GM18499 (cell line): Measurements from ENCODE around the gene ZNF512.
"Not testable (repeated sequence)": the region's sequence is repeated elsewhere in the genome, so short reads cannot be mapped to it uniquely, and the experiment has no call there.

Experiments used
- ATAC-seq: cut with Tn5 transposase; IDR thresholded peaks from one replicate; pipeline ENCODE4 v1.9.1; 2021; ENCODE audit warnings: moderate number of reproducible peaks; ENCODE audit not compliant: insufficient read depth, unreplicated experiment

ZNF512 gene

GRCh38 chr2:27581417-27582128, 1.3 kb upstream of the ZNF512 start:
- no peak for ATAC-seq

DNA sequence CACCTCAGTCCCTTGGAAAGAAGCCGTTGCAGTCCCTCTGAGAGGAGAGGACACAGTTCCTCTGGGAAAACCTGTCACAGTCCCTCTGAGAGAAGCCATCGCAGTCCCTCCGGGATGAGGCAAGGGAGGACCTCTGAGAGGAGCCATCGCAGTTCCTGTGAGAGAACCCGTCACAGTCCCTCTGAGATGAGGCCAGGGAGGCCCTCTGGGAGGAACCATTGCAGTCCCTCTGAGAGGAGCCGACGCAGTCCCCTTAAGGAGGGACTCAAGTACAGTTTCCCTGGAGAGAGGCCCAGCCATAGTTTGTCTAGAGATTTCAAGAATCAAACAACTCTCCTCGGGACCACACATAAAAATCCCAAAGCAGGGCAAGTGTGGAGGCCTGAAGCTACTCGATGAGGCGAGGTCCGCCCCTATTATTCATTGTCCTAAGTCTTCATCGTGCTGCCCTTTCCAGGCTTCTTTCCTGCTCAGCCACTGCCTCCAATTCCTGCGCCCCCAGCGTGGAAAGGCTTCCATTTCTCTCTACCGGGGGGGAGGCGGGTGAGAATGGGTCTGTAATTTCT, 630 bp upstream of the ZNF512 start:
- no peak for ATAC-seq

DNA sequence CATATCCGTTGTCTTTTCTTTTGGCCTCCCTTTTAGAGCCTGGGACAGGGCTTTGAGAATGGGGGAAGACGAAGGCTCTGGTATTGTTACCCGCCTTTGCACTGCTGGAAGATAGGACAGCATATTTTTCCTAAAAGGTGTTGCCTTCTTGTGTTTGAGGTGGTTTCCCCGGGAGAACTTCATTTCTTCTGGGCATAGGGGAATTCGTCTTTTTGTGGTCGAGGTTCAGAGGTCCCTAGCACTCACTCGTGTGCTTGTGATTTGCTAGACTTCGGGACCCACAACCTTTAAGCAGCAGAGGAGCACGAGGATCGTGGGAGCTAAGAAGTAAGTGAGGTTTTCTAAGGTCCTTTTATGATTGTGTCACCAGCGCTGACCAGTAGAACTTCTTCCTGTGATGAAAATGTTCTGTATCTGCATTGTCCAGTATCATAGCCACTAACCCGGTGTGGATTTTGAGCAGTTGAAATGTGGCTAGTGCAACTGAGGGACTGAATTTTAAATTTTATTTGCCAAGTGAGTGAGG, 611 bp downstream of the ZNF512 start:
- no peak for ATAC-seq

DNA sequence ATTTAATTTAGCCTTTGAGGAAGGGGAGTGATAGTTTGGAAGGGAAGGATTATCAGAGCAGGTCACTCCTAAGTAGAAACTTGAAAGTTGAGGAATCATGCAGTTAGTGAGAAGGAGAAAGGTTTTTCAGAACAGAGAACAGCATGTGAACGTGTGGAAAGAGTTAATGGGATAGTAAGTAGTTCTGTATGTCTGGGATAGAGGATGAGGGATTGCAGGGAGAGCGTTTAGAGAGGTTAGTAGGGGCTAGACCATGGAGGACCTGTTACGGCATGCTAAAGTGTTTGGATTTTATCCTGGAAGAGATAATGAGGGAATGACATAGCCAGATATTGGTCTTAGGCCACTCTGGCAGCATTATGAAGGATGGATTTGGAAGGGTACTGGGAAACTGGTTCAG, 1.8 kb downstream of the ZNF512 start:
- no peak for ATAC-seq

DNA sequence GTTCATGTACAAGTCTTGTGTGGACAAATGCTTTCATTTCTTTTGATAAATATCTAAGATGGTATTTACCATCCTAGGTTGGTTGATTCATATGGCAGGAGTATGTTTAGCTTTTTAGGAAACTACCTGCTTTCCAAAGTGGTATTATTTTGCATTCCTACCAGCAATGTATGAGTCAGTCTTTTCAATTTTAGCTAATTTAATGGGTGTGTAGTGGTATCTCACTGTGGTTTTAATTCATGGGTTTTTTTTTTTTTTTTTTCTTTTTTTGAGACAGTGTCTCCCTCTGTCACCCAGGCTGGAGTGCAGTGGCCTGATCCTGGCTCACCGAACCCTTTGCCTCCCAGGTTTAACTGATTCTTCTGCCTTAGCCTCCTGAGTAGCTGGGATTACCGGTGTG, 4.2 kb downstream of the ZNF512 start:
- ATAC-seq, result no peak

DNA sequence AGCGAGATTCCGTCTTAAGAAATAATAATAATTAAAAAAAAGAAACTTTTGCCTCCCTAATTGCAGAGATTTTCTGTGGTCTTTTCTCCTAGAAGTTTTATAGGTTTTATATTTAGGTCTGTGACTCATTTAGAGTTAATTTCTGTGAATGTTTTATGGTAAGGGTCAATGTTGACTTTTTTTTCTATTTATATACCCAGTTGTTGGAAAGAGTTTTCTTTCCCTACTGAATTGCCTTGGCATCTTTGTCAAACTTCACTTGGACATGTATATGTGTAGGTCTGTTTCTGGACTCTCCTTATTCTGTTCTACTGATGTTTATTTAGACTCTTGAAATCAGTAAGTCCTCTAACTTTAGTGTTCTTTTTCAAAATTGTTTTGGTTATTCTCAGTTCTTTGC, 5.5 kb downstream of the ZNF512 start:
- ATAC-seq, result no peak

DNA sequence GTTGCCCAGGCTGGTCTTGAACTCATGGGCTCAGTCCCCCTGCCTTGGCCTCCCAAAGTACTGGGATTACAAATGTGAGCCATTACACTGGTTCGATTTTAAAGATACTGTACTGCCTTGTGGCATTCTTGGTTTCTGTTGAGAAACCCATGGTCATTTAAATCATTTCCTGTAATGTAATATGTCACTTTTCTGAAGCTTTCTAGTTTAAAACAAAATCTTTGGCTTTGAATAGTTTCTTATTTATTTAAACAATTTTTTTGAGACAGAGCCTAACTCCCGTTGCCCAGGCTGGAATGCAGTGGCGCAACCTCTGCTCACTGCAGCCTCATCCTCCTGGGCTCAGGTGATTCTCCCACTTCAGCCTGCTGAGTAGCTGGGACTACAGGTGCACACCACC, 8.9 kb downstream of the ZNF512 start:
- ATAC-seq, result no peak

- no peak for ATAC-seq
Measured at GRCh38 chr2:27593240-27593639, 10.4 kb downstream of the ZNF512 start.

DNA sequence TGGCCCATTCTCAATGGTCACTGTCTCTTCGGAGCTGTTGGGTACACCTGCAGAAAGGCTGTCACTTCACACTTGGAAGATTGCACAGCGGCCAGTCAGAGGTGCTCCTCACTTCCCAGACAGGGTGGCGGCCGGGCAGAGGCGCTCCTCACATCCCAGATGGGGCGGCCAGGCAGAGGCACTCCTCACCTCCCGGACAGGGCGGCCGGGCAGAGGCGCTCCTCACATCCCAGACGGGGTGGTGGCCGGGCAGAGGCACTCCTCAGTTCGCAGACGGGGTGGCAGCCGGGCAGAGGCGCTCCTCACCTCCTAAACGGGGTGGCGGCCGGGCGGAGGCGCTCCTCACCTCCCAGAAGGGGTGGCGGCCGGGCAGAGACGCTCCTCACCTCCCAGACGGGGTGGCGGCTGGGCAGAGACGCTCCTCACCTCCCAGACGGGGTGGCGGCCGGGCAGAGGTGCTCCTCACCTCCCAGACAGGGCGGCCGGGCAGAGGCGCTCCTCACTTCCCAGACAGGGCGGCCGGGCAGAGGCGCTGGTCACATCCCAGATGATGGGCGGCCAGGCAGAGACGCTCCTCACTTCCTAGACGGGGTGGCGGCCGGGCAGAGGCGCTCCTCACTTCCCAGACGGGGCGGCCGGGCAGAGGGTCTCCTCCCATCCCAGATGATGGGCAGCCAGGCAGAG, 11.3 kb downstream of the ZNF512 start:
- ATAC-seq, result not testable (repeated sequence)

- ATAC-seq, result not testable (repeated sequence)
Measured at GRCh38 chr2:27595412-27595811, 12.6 kb downstream of the ZNF512 start.

- no peak for ATAC-seq
Measured at GRCh38 chr2:27596627-27597026, 13.8 kb downstream of the ZNF512 start.

DNA sequence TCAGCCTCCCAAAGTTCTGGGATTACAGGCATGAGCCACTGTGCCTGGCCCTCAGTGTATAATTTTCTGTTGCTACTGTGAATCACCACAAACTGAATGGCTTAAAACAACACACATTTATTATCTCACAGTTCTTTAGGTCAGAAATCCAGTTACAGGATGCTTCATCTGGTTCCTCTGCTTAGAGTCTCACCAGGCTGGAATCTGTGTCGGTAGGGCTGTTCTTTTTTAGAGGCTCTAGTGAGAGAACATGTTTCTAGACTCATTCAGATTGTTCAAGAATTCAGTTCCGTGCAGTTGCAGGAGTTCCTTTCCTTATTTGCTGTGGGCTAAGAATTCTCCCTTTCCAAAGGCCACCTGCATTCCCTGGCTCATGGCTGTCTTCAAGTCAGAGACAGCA, 23.8 kb downstream of the ZNF512 start:
- ATAC-seq, result no peak

DNA sequence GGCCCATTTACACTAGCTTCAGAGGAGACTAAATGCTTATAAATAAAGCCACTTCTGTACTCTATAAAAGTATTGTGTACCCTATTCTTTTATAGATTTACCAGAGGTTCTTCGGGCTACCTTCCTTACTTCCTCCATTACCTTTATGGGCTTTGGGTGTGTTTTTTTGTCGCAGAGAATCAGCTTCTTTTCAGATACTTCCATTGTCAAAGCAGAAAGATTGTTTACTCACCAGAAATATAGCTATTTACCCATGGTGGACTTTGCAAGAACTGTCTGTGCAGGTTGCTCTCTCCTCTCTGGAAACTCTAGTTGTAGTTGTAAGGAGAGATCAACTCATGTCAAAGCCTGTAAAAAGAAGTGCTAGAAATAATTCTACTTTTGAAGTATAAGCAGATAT, 31.1 kb downstream of the ZNF512 start:
- no peak for ATAC-seq

GRCh38 chr2:27615316-27615715, 32.5 kb downstream of the ZNF512 start:
- ATAC-seq, result no peak

GRCh38 chr2:27621524-27621923, 38.7 kb downstream of the ZNF512 start:
- no peak for ATAC-seq

GRCh38 chr2:27622921-27623384, 40.1 kb downstream of the ZNF512 start:
- no peak for ATAC-seq

DNA sequence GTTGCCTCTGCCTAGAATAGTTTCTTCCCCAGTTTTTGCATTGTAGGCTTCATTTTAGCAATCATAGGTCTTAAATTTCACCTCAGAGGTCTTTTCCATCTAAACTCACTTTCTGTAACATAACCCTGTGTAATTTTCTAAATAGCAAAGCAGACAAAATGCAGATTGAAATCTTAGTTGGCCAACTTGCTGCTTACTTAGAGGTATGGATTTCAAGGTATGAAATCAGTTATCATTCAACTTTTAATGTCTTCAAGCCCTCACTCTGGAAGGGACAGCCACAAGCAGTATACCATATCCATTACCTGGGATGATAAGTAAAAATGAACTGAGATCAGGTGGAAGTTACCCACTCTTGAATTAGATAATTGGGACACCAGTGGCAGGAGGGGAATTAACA, 42.1 kb downstream of the ZNF512 start:
- no peak for ATAC-seq

- not testable (repeated sequence) for ATAC-seq
Measured at GRCh38 chr2:27626323-27626722, 43.5 kb downstream of the ZNF512 start.

- not testable (repeated sequence) for ATAC-seq
Measured at GRCh38 chr2:27626921-27627320, 44.1 kb downstream of the ZNF512 start.

- no peak for ATAC-seq
Measured at GRCh38 chr2:27627963-27628766, 45.3 kb downstream of the ZNF512 start.
